ENCODE measurements around the gene G2E3. TPM values are rescaled to one million over a fixed set of nuclear protein-coding genes. Genes with fewer than 3 reads are reported as not detected.

G2E3 gene
- total and polyA plus RNA-seq, 2 of the 13 experiments (the other 11 are each of a cell fraction or from before 2014, with no cell fraction given) = 22.8 to 63.0 TPM

GRCh38 chr14:30603402-30603801 is 44.4 kb downstream of the G2E3 start:
- Histone ChIP-seq H3K36me3 (replicated peaks in 1 of 2; ENCODE audit: control insufficient read depth in 1 of 2, insufficient read depth in 2 of 2, low read length in 2 of 2) (peaks cover 34 to 84% of the 10 kb centered on the region in 2 experiments), H3K9ac (ENCODE audit: insufficient read depth, low read depth, low read length) (no peak overlapping the region), H3K4me2 (ENCODE audit: low read depth, low read length) (no peak overlapping the region), H3K4me3 (replicated peaks in 1 of 3; ENCODE audit: insufficient read depth in 1 of 3, low read depth in 2 of 3, low read length in 3 of 3) (no peak overlapping the region), H4K20me1 (ENCODE audit: insufficient read depth, low read length) (no peaks in the 10 kb centered on the region), H3K4me1 (ENCODE audit: insufficient read depth, low read length) (no peaks in the 10 kb centered on the region), H3K79me2 (ENCODE audit: insufficient read depth, low read length) (no peaks in the 10 kb centered on the region), H2AFZ (ENCODE audit: low read length) (no peak overlapping the region), H3K9me3 (ENCODE audit: low read length) (no peaks in the 10 kb centered on the region), H3K27me3 (ENCODE audit: control insufficient read depth in 1 of 2, insufficient read depth in 2 of 2, low read length in 2 of 2) (no peaks in the 10 kb centered on the region), H3K27ac (ENCODE audit: extremely low read length, insufficient read depth, low read length) (no peak overlapping the region)
- no peak for TF ChIP-seq ZNF607 (CRISPR knock-in tag; IDR thresholded peaks at IDR 0.05; ENCODE audit: borderline replicate concordance)
- TF ChIP-seq ZNF567 (CRISPR knock-in tag; IDR thresholded peaks at IDR 0.05; ENCODE audit: borderline replicate concordance) = no peak
- 0 out of 2 replicates have a peak, but pooled peaks have one; percentile 38 for TF ChIP-seq ATF7 (IDR thresholded peaks at IDR 0.05)
- no peak for TF ChIP-seq ATF7 (CRISPR knock-in tag; IDR thresholded peaks at IDR 0.05)
- TF ChIP-seq, protein P1, sequence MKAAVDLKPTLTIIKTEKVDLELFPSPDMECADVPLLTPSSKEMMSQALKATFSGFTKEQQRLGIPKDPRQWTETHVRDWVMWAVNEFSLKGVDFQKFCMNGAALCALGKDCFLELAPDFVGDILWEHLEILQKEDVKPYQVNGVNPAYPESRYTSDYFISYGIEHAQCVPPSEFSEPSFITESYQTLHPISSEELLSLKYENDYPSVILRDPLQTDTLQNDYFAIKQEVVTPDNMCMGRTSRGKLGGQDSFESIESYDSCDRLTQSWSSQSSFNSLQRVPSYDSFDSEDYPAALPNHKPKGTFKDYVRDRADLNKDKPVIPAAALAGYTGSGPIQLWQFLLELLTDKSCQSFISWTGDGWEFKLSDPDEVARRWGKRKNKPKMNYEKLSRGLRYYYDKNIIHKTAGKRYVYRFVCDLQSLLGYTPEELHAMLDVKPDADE (CRISPR knock-in tag; IDR thresholded peaks at IDR 0.05) = no peak
- TF ChIP-seq, protein P2, sequence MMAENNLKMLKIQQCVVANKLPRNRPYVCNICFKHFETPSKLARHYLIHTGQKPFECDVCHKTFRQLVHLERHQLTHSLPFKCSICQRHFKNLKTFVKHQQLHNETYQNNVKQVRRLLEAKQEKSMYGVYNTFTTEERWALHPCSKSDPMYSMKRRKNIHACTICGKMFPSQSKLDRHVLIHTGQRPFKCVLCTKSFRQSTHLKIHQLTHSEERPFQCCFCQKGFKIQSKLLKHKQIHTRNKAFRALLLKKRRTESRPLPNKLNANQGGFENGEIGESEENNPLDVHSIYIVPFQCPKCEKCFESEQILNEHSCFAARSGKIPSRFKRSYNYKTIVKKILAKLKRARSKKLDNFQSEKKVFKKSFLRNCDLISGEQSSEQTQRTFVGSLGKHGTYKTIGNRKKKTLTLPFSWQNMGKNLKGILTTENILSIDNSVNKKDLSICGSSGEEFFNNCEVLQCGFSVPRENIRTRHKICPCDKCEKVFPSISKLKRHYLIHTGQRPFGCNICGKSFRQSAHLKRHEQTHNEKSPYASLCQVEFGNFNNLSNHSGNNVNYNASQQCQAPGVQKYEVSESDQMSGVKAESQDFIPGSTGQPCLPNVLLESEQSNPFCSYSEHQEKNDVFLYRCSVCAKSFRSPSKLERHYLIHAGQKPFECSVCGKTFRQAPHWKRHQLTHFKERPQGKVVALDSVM (CRISPR knock-in tag; IDR thresholded peaks at IDR 0.05) = peak; percentile 47; the same call in 1 of the 2 replicates
- TF ChIP-seq ZNF569 (CRISPR knock-in tag; IDR thresholded peaks at IDR 0.05; ENCODE audit: borderline replicate concordance) = no peak
- no peak for TF ChIP-seq ZNF501 (CRISPR knock-in tag; IDR thresholded peaks at IDR 0.05)
- TF ChIP-seq ATF4 (CRISPR knock-in tag; IDR thresholded peaks at IDR 0.05) = 0 out of 4 replicates have a peak, but pooled peaks of 1 of the 2 experiments have one; percentile 44
- TF ChIP-seq CEBPB (IDR thresholded peaks at IDR 0.05; ENCODE audit: borderline replicate concordance, low read depth, low read length) = peak; percentile 62
- ATAC-seq (no peak), DNase-seq (ENCODE audit: low spot score) (no peak), FAIRE-seq (no peak)
- in situ Hi-C loops (cut with HindIII; ENCODE audit: extremely low pct_ligation_motif_present, low pct_unique_long_range_greater_than_20kb) = no loop called here
- intact Hi-C loops (cut with micrococcal nuclease; ENCODE audit: unreplicated experiment) = loop anchor here (5.0 kb wide), 1 partner anchor 46 kb away; the partner anchor contains the start of gene G2E3
- no TSS peak for BruUV-seq (replicated peaks)
- CTCF ChIA-PET (ENCODE audit: low intra/inter-chr PET ratio, low total read pairs) = no interaction called here
- WGBS (ENCODE audit: low lambda C conversion rate) = 96% methylated on average over 3 of the region's 3 CpGs
- POLR2A ChIA-PET = no interaction called here
